Fibroblast of lung (primary cell): ENCODE data around the gene MCTP2.

Experiments
- EZH2 ChIP-seq: IDR thresholded peaks from 2 replicates; pipeline ENCODE4 v1.5.1; 2012; ENCODE audit warnings: low read length, control low read depth, mild to moderate bottlenecking; ENCODE audit errors: missing control alignments
- TF ChIP-seq, protein P1 (sequence below), 2 donors: IDR thresholded peaks in 1 of 2; conservative IDR thresholded peaks in 1 of 2; 1 replicate in 1 of 2; 2 replicates in 1 of 2; pipeline ENCODE4 v1.5.1; 2011 to 2012; ENCODE audit warnings: low read length in 2 of 2, control low read depth in 1 of 2, inconsistent platforms in 1 of 2, low read depth in 1 of 2, mild to moderate bottlenecking in 1 of 2

DNA sequence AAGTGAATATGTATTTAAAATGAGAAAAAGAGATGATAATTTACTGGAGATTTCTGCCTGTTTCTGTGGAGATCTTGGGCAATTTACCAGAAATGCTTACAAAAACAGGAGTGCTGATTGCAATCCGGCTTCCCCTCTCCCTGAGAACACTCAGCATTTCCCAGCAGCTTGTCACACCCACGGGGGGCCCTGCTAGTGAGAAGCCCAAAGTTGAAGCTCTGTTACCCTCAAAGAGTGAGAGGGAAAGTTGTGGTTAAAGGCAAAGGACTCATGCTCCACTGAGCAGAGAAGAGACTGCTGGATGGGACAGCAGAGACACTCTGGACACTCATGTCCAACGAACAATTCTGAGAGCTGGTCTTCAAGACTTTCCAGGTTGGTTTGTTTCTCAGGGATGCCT, 2.9 kb downstream of the MCTP2 start:
- TF ChIP-seq, protein P1, sequence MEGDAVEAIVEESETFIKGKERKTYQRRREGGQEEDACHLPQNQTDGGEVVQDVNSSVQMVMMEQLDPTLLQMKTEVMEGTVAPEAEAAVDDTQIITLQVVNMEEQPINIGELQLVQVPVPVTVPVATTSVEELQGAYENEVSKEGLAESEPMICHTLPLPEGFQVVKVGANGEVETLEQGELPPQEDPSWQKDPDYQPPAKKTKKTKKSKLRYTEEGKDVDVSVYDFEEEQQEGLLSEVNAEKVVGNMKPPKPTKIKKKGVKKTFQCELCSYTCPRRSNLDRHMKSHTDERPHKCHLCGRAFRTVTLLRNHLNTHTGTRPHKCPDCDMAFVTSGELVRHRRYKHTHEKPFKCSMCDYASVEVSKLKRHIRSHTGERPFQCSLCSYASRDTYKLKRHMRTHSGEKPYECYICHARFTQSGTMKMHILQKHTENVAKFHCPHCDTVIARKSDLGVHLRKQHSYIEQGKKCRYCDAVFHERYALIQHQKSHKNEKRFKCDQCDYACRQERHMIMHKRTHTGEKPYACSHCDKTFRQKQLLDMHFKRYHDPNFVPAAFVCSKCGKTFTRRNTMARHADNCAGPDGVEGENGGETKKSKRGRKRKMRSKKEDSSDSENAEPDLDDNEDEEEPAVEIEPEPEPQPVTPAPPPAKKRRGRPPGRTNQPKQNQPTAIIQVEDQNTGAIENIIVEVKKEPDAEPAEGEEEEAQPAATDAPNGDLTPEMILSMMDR (conservative IDR thresholded peaks at IDR 0.05 in 1 of 2, IDR thresholded peaks at IDR 0.05 in 1 of 2; ENCODE audit: low read depth in 1 of 2, low read length in 2 of 2) = no peak
- TF ChIP-seq EZH2 = no peak
